GM19397 (cell line): ENCODE results near the gene CC2D2B.
"Not testable (repeated sequence)": the region's sequence is repeated elsewhere in the genome, so short reads cannot be mapped to it uniquely, and the experiment has no call there.

Source experiments
- ATAC-seq: cut with Tn5 transposase; IDR thresholded peaks from one replicate; pipeline ENCODE4 v1.9.1; 2021; ENCODE audit warnings: mild to moderate bottlenecking, moderate library complexity; ENCODE audit not compliant: unreplicated experiment

CC2D2B gene, protein sequence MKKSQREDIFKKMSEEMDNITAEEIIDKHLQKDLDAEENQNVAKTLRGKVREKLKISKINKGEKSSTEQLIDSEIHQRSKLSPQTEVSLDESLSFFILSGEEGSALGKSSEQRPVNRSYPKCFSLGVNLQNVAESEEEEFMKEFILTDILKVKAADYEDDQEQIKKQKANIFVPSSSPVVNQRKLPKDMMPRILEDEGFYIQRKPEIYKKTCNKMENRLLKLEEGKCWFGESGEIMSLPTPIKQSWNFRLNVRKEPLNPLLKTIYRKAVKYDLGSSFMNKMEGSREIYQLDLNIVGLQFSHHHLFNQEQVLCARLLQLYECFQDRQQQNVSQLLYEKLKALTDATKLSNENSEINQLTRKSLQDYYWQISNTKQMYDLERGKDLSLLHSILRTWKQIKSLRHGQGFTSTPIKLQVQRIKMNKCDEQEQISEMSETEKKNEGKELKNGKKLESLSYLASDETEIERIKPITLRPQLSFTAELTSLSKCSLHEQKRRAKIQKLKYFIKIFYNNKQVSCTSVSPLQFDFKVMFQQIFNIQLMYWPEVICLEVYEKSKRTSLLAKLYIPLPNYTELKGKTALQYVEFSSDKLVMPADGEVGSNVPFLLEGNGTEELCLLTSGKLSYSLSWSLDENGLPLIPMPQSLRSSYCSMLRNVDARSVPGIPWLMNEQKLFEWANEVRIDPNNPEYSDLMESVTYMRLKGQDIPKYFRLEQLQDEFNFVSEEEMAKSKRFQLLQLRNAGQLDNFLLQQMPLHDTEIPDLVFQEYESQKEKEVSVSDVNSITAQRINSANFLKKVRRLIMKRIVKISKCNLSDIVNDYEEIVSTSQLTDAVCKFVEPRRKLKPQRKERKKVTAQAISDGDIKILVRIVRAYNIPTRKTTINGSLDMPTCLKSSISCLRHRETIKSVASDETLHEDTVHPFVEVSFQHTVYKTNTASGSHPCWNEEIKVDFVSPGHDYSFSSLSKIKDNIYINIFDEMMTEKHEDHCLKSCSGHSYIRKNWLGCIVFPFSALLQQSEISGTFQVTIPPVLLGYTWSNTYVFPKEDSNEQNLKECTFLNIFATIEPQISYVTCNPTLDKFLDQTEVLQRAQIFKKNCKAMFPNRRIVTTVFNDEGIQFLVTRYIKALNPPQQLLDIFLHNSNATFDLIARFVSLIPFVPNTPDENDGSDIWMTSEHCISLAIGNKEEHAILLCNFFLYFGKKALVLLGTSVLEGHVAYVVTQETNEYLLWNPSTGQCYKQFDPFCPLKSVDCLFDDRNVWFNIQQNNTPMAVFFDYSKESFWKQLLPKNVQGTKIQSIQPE (N-terminal part only)

DNA sequence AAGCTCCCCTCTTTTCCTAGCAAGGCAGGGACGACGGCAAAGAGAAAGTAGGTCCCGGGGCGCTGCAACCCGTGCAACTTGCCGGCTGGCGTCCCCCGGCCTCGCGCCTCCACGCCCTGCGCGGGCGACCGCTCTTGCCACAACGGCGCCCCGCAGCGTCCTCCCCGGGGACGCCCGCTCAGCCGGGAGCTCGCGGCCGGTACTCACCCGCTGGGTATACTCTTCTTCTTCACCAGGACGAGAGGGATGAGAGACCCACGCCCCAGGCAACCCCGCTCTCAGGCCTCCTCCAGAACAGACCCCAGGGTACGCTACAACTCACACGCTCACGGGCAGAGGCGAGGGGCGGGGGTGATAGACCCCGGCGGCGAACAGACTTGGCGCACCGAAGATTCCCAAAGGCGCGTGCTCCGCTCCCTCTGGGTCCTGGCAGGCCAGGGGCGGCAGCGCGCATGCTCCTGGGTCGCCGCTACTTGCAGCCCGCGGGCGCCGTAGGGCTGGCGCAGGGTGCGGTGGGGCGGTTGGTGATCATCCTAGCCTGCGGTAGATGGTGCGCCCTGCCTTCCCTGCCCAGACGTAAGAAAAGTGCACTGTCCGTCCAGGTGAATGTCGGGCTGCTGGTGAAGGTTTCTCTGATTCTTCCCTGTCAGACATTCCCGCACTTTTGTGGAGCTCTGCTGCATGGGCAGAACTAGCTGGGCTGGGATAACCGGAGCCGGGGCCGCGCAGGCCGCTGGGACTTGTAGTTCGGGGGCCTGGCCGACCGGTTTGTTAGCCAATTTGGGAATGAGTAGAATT is at the start of gene CC2D2B:
Gene CC2D2B, plus strand, starts transcription at position 520 of the 798 bp plus-strand sequence. CDS start 3,349 bp downstream, outside the sequence.
- ATAC-seq: peak; percentile 91

DNA sequence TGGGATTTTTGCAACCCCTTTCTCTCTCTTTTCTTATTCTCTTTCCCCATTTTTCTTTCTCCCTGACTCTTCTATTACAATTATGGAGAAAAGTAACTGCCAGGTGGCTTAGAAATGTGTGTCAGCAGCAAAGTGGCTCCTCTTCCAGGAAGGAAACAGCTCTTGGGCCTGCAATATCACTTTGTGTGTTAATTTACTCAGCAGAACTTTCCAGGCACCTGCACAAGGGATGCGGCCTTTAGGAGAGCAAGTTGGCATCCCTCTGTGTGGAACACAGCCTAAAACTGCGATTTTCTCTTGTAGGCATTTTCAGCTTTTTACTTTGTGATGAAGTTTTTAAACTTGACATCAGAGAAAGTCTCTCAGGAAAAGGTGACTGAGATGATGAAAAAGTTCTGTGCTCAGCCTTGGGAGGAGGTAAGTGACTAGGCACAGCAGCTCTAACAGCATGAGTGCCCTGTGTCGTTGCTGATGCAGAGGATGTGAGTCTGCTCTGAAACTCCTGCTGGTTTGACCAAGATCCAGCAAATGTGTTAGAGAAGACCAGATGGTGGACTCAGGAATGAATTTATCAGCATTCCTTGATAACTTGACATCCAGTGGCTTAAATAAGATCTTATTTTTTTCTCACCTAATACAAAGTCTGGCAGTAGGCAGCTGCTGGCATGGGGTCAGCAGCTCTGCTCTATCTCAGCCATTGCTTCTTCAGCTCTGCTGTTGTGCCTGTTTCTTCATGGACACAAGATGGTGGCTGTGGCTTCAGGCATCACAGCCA is 47.4 kb upstream of the CC2D2B start:
- ATAC-seq: no peak

DNA sequence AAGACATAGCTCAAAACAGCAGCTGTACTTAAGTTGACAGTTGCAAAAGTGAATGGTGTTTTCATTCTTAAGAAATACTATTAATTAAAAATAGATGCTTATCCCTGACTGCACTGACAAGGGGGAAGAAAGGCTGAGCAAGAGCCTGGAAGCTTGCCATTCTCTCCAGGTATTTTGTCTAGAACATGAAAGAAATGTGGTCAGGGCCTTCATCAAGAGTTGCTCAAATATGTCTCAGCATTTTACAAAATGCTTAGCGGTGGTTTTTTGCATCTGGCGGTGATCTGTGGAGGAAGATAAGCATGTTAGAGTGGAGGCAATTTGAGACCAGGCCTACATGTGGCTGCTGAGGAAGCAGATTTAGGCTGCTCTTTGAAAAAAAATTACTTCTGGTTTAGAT is 46.4 kb upstream of the CC2D2B start:
- no peak for ATAC-seq

DNA sequence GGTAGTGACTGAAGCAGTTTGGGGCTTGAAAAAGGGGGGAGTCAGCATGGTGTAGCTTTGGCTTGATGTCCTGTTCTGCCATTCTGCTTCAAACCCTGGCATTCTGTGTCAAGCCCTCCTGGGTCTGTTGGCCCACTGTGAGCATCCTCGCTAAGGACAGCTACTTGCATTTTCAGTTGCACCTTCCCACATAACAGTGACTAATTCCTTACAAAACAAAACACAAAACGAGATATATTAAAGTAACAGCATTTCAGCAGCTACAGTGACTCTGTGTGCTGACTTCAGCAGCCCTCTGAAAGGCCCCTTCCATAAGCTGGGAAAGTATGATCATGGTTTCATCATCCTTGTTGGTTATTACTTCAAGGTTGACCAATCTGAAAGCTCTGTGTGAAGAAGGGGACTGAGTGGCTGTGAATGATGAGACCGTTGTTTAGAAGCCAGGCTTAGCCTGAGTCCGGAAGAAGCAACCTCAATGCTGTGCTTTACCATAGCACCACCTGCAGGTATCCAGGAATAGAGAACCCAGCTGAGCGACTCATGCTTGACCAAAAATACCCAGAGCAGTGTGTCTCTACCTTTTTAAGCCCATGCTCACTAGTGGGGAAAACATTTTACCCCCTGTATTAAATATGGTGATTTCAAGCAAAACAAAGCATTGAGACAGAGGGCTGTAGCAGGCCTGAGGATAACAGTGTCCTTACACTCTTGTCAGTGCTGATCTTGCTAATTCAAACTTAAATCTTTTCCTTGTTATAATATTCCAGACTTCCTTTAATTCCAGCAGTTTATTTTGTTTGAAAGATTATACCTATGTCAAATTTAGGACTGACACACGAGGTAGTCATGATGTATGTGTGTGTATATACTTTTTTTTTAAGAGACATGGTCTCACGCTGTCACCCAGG is 42.6 kb upstream of the CC2D2B start:
- ATAC-seq: peak; percentile 91

DNA sequence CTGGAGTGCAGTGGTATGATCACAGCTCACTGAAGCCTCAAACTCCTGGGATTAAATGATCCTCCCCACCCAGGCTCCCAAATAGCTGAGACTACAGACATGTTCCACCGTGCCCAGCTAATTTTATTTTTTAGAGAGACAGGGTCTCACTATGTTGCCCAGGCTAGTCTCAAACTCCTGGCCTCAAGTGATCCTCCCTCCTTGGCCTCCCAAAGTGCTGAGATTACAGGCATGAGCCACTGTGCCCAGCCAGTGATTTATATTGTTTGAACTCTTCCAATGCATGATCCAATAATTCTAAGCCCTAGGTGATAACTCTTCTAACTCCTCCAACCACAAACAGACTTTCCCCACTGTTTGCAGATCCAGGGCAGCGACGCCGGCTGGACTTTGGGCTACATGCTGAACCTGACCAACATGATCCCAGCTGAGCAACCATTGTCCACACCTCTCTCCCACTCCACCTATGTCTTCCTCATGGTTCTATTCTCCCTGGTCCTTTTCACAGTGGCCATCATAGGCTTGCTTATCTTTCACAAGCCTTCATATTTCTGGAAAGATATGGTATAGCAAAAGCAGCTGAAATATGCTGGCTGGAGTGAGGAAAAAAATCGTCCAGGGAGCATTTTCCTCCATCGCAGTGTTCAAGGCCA is 41.8 kb upstream of the CC2D2B start:
- ATAC-seq: no peak

DNA sequence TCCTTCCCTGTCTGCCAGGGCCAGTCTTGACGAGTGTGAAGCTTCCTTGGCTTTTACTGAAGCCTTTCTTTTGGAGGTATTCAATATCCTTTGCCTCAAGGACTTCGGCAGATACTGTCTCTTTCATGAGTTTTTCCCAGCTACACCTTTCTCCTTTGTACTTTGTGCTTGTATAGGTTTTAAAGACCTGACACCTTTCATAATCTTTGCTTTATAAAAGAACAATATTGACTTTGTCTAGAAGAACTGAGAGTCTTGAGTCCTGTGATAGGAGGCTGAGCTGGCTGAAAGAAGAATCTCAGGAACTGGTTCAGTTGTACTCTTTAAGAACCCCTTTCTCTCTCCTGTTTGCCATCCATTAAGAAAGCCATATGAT is 41.3 kb upstream of the CC2D2B start:
- no peak for ATAC-seq

DNA sequence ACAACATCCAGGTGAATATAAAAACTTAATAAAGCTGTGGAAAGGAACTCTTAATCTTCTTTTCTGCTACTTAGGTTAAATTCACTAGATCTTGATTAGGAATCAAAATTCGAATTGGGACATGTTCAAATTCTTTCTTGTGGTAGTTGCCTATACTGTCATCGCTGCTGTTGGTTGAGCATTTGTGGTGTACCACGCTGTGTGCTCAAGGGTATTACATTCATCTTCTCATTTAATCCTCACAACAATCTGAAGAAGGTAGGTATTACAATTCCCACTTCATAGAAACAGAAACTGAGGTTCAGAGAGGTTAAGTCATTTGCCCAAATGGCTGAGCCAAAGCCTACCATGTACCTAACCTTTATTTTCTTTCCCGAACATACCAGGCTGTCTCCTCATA is 39.9 kb upstream of the CC2D2B start:
- ATAC-seq: no peak

DNA sequence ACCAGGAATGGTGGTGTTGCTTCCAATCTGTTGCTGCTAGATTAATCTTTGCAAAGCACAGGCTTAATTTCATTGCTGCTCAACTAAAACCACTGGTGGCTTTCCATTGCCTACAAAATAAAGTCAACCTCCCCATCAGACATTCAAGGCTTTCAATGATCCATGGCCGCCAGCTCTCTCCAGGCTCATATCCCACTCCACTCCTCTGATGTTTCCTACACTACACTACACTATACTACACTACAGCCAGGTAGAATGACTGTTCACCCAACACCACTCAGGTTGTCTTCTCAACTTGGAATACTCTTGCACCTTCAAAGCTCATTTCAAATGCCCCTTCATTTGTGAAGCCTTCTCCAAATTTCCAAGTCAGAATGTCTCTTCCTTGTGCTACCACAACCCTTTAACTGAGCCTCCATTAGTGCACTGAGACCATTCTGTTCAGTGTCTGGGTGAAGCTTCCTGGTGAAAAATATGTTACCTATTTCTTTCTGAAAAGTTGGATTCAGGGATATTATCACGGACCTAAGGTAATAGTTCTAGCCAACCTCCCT is 35.5 kb upstream of the CC2D2B start:
- ATAC-seq: no peak

DNA sequence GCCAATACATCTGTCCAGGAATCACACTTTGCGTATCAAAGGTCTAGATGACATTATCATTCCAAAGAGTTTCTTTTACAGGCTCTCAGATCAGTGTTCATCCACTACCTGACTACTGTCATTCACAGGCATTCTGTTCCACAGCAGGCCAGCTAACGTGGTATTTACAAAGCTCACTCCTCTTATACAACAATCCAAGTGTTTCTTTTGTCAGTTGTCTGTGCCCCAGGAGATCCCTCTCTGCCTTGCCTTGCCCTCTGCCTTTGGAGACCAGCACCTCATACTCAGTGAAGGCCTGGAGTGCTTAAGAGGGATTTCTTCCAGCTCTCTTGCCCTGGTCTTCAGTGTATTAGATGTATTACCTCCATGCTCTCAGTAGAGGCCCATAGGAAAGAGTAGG is 34.6 kb upstream of the CC2D2B start:
- no peak for ATAC-seq

DNA sequence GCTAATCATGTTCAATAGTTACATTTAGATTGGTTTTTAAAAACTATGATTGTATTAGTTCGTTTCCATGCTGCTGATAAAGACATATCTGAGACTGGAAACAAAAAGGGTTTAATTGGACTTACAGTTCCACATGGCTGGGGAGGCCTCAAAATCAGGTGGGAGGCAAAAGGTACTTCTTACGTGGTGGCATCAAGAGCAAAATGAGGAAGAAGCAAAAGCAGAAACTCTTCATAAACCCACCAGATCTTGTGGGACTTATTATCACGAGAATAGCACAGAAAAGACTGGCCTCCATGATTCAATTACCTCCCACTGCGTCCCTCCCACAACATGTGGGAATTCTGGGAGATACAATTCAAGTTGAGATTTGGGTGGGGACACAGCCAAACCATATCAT is 34.1 kb upstream of the CC2D2B start:
- ATAC-seq: no peak

DNA sequence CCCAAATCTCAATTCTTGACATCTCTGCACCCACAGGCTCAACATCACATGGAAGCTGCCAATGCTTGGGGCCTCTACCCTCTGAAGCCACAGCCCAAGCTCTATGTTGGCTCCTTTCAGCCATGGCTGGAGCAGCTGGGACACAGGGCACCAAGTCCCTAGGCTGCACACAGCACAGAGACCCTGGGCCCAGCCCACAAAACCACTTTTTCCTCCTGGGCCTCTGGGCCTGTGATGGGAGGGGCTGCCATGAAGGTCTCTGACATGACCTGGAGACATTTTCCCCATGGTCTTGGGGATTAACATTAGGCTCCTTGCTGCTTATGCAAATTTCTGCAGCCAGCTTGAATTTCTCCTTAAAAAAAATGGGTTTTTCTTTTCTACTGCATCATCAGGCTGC is 33.0 kb upstream of the CC2D2B start:
- ATAC-seq: not testable (repeated sequence)

DNA sequence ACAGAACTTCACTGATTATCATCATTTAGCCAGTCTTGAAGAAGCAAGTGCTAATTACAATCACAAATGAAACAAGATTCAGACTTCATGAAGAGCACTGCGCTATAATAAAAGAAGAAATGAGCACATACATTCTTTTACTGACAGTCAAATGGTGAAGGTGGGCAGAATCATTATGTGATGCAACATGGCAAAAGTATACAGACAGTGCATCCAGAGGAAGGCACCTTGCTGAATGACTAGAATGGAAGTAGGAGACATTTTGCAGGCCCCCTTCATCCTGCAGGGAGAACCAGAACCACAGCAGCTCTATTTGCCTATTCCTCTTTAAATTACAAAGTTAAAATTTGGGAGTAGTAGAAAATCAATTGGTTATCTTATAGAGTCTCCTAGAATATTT is 31.0 kb upstream of the CC2D2B start:
- no peak for ATAC-seq

DNA sequence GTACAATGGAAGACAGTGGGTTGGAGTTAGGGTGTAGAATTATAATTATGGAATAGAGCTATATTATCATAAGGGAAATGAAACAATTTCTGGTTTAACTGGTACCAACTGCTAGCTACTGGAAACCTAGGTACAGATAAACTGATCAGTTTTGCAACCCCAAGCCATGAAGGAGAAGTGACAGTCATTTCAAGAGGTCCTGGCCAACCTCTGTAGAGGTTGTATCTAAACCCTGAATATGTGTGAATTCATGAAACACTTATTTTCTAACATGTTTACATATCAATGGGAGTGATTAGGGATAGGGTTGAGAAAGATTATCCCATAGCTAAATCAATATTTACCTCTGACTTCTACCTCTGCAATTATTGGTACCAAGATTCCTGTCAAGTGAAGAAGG is 29.9 kb upstream of the CC2D2B start:
- no peak for ATAC-seq

DNA sequence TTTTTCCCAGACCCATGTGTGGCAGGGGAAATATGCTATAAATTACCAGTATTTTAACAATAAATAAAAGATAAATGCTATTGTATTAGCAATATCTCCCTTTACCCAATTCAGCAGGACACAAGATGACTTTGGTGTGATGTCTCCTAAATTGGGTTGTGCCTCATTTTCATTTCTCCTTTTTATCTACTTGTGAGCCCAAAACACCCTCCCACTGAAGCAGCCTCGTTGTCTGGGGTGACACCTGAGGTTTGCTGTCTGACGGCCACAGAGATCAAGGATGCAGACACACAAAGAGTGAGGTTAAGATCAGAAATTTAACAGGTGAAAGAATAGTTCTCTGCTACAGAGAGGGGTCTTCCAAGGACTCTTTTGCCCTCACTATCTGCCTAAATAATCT is 27.1 kb upstream of the CC2D2B start:
- ATAC-seq: no peak

DNA sequence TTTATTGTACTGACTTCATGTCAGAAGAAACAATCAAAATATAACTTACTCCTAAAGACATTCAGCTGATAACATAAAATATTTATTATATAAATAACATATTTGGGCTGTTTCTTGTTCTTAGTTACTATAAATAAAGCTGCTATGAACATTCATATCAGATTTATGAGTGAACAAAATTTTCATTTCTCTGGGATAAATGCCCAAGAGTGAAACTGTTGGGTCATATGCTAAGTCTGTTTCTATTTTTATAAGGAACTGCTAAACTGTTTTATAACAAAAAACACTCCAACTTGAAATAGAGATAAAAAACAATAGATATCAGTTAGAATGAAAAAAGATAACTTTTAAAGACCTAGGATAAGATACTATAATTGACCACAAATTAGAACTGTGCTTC is 26.5 kb upstream of the CC2D2B start:
- ATAC-seq: no peak

DNA sequence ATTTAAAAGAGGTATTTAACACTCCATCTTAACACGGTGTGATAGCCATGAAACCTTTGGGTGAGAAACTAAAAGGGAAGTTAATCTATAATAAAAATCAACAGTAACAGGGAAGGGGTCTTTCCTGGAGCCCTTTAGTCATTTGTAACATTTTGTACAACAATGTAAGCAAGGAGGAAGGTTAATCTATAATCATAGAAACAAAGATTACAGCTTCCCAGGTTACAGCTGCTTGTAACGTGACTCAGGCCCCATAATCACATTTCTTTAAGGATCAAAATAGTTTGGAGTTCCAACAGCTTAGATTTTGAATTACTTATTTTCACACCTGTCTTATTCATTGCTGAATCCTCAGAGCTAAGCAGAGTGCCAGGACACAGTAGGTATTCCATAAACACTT is 17.9 kb upstream of the CC2D2B start:
- ATAC-seq: no peak

DNA sequence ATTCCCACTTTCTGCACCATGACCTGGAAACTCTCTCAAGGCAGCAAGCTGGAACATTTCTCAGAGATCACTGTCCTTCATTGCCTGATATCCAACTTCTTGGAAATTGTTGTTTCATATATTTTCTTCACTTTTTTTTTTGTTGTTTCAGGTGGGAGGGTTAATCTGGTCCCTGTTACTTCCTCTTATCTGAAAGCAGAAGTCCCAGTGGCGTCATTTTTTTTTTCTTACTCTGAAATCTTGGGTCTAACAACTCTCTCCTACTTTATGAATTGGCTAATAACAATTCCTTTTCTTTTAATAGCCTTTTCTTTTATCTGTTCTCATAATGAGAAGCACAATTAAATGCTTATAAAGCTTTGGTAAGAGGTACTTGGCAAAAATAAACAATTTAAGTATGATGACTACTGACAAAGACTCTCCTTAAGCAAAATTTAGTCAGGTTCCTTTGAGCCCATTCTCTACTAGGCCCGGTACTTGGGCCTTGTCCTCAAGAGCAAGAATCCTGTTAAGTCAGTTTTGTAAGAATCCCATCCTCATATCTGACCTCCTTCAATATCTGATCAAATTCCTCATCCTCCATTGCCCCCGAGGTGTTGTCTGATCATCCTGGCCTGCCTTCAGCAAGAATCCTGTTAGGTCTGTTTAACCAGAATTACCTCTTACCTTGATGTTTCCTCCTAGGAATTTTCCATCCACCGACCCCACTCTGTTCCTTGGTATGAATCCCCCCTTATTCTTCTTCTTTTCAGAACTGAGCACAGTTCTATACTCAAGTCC is 11.5 kb upstream of the CC2D2B start:
- ATAC-seq: no peak
